Lower lobe of right lung (tissue), 2 donors: ENCODE results near the gene SOCS1. TPM values are rescaled to one million over a fixed set of nuclear protein-coding genes. Genes with fewer than 3 reads are reported as not detected.

Experiments used
- ATAC-seq, 2 donors: fragments of 200-7000 bp; cut with Tn5 transposase; one replicate each; pipeline ENCODE4 v1.9.1; 2020 to 2022; ENCODE audit warnings: mild to moderate bottlenecking in 2 of 2, moderate library complexity in 2 of 2
- DNase-seq: peaks from one replicate; pipeline ENCODE4 v3.0.0-alpha.2; 2020
- H3K27ac ChIP-seq: fragments of 200-600 bp; one replicate; pipeline ENCODE4 v1.8.0; 2022
- H3K27me3 ChIP-seq: fragments of 200-600 bp; one replicate; pipeline ENCODE4 v1.8.0; 2022; ENCODE audit warnings: low read depth
- H3K36me3 ChIP-seq: fragments of 200-600 bp; one replicate; pipeline ENCODE4 v1.8.0; 2022; ENCODE audit warnings: mild to moderate bottlenecking
- H3K4me1 ChIP-seq: fragments of 200-600 bp; one replicate; pipeline ENCODE4 v1.8.0; 2022
- H3K4me3 ChIP-seq: fragments of 200-600 bp; one replicate; pipeline ENCODE4 v1.8.0; 2022; ENCODE audit warnings: mild to moderate bottlenecking
- H3K9me3 ChIP-seq: fragments of 200-600 bp; one replicate; pipeline ENCODE4 v1.8.0; 2022
- intact Hi-C: fragments of 100-400 bp; cut with DNase I; formaldehyde crosslinking; loops from one replicate; pipeline ENCODE4 v1.11.0; 2022
- total RNA-seq: library from RNA; stranded (reverse); fragmentation: NEBNext Ultra II Directional; extraction: Animal tissue kit (Norgen Biotek cat#: 25700); gene quantifications from one replicate; pipeline ENCODE4 v1.2.1, GENCODE V29; 2021
- TF ChIP-seq, protein P1 (sequence below): fragments of 200-600 bp; IDR thresholded peaks from one replicate; pipeline ENCODE4 v1.8.0; 2022; ENCODE audit warnings: antibody characterized with exemption, mild to moderate bottlenecking
- donor health status: DM: no; HTN: yes; CAD: no; lungs with severe emphysema.

The SOCS1 gene
- total RNA-seq, 1 donor from 2014 or later = 17.8 TPM

DNA sequence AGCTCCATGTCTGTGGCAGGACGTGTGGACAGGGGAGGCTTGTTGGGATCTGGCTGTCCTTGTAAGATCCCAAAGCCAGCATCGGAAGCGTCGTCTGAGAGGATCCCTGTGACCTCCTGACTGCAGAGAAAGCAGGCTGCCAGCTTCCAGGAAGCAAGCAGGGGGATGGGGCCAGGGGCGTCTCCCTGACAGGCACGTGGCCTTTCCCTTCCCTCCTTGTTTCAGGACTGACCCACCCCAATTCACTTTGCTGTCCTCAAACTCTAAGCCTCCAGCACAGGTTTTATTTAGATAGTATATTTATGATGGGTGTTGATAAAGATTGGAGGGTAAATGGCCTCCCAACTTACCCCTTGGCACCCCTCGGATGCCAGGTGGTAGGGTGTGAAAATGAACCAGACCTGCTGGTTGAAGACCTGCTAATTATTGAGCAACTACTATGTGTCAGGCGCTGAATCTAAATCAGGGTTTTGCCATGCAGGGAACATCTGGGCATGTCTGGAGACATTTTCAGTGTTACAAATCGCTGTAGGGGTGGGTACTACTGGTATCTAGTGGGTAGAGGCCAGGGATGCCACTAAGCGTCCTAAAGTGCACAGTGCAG, 24.5 kb downstream of the SOCS1 start:
- DNase-seq (no peak), ATAC-seq (no peak)
- H3K9me3 ChIP-seq = no peaks in the 10 kb centered on the region
- no peaks in the 10 kb centered on the region for H3K36me3 ChIP-seq
- intact Hi-C loops = no loop called here
- H3K27ac ChIP-seq = no peak overlapping the region
- no peak overlapping the region for H3K4me3 ChIP-seq
- TF ChIP-seq, protein P1, sequence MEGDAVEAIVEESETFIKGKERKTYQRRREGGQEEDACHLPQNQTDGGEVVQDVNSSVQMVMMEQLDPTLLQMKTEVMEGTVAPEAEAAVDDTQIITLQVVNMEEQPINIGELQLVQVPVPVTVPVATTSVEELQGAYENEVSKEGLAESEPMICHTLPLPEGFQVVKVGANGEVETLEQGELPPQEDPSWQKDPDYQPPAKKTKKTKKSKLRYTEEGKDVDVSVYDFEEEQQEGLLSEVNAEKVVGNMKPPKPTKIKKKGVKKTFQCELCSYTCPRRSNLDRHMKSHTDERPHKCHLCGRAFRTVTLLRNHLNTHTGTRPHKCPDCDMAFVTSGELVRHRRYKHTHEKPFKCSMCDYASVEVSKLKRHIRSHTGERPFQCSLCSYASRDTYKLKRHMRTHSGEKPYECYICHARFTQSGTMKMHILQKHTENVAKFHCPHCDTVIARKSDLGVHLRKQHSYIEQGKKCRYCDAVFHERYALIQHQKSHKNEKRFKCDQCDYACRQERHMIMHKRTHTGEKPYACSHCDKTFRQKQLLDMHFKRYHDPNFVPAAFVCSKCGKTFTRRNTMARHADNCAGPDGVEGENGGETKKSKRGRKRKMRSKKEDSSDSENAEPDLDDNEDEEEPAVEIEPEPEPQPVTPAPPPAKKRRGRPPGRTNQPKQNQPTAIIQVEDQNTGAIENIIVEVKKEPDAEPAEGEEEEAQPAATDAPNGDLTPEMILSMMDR = no peak
- peaks cover 17% of the 10 kb centered on the region for H3K4me1 ChIP-seq
- no peaks in the 10 kb centered on the region for H3K27me3 ChIP-seq

DNA sequence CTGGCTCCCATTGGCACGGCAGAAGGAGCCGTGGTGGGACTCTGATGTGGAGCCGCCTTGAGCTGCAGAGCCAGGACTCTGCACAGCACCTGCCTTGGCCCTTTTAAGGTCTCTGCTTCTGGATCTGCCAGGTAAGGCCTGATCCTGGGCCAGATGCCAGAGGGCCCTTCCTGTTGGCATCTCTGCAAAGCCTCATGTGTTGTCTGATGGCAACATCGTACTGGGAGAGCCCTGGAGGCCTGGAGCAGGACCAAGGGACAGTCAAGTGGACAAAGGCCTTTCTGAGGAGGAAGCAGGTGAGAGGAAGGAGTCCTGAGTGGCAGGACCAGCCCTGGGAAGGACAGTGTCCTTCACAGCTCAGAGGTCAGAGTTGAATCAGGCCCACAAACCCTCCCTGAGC, 26.1 kb downstream of the SOCS1 start:
- H3K27me3 ChIP-seq = no peaks in the 10 kb centered on the region
- ATAC-seq = no peak
- DNase-seq = no peak
- intact Hi-C loops = no loop called here
- no peaks in the 10 kb centered on the region for H3K36me3 ChIP-seq
- TF ChIP-seq, protein P1 = no peak
- H3K9me3 ChIP-seq = no peaks in the 10 kb centered on the region
- no peak overlapping the region for H3K4me3 ChIP-seq
- peaks cover 28% of the 10 kb centered on the region for H3K4me1 ChIP-seq
- H3K27ac ChIP-seq = no peak overlapping the region

DNA sequence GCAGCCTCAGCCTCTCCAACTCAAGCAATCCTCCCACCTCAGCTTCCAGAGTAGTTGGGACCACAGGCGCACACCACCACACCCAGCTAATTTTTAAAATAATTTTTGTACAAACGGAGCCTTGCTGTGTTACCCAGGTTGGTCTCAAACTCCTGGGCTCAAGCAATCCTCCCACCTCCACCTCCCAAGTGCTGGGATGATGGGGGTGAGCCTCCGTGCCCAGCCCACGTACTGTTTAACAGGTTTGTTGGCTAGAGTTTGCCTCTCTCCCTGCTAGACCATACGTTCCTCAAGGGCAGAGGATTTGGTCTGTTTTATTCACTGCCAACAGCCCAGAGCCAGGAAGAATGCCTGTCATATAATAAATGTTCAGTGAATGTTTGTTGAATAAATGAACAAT, 26.6 kb downstream of the SOCS1 start:
- TF ChIP-seq, protein P1 = no peak
- no peak overlapping the region for H3K27ac ChIP-seq
- H3K27me3 ChIP-seq = no peaks in the 10 kb centered on the region
- DNase-seq (no peak), ATAC-seq (no peak)
- peaks cover 31% of the 10 kb centered on the region for H3K4me1 ChIP-seq
- intact Hi-C loops = no loop called here
- H3K36me3 ChIP-seq = no peaks in the 10 kb centered on the region
- H3K9me3 ChIP-seq = no peaks in the 10 kb centered on the region
- H3K4me3 ChIP-seq = no peak overlapping the region

DNA sequence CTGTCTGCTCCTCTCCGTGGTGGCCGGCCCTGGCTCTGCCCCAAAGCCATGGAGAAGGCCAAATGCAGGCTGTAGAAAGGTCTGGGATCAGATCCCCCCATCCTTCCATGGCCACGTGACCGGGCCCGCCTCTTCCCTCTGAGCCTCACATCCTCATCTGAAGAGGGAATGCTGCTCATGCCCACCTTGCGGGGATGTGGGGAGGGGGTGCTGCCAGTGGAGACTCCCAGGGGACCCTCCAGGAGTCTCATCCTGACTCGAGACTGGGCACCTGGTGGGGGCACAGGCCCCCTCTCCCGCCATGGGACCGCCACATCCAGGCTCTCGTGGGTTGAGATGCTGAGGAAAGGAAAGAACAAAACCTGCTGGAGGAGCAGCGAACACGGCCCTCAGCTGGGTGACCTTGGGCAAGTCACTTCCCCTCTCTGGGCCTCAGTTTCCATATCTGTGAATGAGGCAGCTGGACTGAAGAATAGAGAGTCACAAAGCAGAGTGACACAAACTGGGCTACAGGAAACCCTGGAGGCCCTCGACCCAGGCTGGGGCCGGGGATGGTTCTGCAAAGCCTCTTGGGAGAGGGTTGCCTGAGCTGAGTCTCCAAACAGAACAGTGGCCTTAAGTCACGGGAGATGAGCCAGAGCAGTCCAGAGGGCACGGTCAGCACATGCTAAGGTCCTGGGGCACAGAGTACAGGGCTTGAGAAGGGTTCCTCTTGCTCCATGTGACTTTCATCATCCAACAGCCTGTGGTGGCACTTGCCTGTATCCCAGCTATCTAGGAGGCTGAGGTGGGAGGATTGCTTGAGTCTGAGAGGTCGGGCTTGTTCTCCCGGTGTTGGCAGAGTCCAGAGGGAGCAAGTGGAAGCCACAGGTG, 30.1 kb downstream of the SOCS1 start:
- peak overlapping the region; percentile 81 for H3K27ac ChIP-seq
- intact Hi-C loops = no loop called here
- DNase-seq (no peak), ATAC-seq (no peak)
- TF ChIP-seq, protein P1 = no peak
- H3K4me1 ChIP-seq = peaks cover 30% of the 10 kb centered on the region
- no peaks in the 10 kb centered on the region for H3K27me3 ChIP-seq
- no peaks in the 10 kb centered on the region for H3K9me3 ChIP-seq
- H3K4me3 ChIP-seq = peak overlapping the region; percentile 14
- no peaks in the 10 kb centered on the region for H3K36me3 ChIP-seq

DNA sequence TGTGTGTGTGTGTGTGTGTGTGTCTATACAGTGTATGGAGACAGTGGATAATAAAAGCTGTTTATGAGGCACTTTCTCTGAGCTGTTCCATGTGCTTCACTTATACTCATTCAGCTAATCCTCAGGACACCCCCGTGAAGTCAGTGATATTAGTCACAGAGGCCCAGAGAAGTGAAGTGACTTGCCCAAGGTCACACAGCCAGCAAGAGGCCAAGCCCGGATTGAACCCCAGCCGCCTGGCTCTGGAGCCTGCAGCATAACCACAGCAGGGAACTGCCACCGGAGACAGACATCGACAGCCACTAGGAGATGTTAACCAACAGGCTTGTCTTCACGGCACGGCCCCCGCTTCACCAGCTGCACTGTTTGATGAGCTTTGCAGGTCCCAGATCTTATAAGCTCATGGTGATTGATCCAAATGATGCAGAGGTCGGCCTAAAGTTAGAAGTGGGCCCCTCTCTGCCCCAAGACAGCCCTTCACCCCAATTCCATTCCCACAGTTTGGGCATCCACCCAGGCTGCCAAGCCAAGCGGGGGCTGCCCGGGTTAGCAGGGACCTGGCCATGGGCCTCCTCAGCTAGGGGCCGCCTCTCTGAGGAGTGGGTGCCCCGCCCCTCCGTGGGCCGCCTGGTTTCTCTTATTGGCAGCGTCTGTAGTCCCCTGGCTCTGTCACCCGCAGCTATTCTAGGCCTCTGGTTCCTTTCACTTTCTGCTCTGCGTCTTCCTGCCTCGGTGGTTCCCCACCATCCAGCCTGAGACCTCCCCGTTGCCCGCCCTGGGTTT, 30.9 kb downstream of the SOCS1 start:
- H3K4me1 ChIP-seq = peaks cover 30% of the 10 kb centered on the region
- no peaks in the 10 kb centered on the region for H3K27me3 ChIP-seq
- H3K27ac ChIP-seq = peak overlapping the region; percentile 81
- intact Hi-C loops = no loop called here
- ATAC-seq = peak; percentile 65 to 72
- no peaks in the 10 kb centered on the region for H3K9me3 ChIP-seq
- TF ChIP-seq, protein P1 = no peak
- no peaks in the 10 kb centered on the region for H3K36me3 ChIP-seq
- peak overlapping the region; percentile 14 for H3K4me3 ChIP-seq
- peak; percentile 63 for DNase-seq
